Measurements from ENCODE around the gene PNISR. TPM values are rescaled to one million over a fixed set of nuclear protein-coding genes. Genes with fewer than 3 reads are reported as not detected.

PNISR gene
- total RNA-seq, 2 donors from 2014 or later: 114 to 207 TPM

DNA sequence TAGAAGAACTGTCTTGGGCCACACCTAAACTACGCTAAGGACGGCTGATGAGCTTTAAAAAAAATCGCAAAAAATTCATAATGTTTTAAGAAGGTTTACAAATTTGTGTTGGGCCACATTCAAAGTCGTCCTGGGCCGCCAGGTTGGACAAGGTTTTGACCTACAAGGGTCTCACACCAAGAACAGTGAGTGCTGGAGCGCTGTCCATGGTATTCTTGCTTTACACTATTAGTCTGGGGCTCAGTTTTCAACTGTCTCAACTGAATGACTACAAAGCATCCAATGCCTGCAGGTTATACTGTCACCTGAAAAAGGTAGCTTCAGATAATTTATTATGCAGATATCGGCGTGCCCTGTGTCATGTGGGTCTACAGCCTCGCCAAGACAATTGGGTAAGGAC, 72.0 kb downstream of the PNISR start:
- DNase-seq (ENCODE audit: low spot score) (no peak), ATAC-seq (ENCODE audit: insufficient number of reproducible peaks, low FRiP score, low read depth) (no peak)
- Histone ChIP-seq H3K4me1 (ENCODE audit: control insufficient read depth in 1 of 2, low read depth in 2 of 2) (peaks cover 7 to 8% of the 10 kb centered on the region in 2 donors), H3K4me3 (no peak overlapping the region), H3K36me3 (no peaks in the 10 kb centered on the region), H3K9me3 (no peaks in the 10 kb centered on the region), H3K27me3 (replicated peaks; ENCODE audit: insufficient read depth) (no peaks in the 10 kb centered on the region), H3K27ac (no peak overlapping the region)
- TF ChIP-seq, protein P1, sequence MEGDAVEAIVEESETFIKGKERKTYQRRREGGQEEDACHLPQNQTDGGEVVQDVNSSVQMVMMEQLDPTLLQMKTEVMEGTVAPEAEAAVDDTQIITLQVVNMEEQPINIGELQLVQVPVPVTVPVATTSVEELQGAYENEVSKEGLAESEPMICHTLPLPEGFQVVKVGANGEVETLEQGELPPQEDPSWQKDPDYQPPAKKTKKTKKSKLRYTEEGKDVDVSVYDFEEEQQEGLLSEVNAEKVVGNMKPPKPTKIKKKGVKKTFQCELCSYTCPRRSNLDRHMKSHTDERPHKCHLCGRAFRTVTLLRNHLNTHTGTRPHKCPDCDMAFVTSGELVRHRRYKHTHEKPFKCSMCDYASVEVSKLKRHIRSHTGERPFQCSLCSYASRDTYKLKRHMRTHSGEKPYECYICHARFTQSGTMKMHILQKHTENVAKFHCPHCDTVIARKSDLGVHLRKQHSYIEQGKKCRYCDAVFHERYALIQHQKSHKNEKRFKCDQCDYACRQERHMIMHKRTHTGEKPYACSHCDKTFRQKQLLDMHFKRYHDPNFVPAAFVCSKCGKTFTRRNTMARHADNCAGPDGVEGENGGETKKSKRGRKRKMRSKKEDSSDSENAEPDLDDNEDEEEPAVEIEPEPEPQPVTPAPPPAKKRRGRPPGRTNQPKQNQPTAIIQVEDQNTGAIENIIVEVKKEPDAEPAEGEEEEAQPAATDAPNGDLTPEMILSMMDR (IDR thresholded peaks at IDR 0.05): no peak

DNA sequence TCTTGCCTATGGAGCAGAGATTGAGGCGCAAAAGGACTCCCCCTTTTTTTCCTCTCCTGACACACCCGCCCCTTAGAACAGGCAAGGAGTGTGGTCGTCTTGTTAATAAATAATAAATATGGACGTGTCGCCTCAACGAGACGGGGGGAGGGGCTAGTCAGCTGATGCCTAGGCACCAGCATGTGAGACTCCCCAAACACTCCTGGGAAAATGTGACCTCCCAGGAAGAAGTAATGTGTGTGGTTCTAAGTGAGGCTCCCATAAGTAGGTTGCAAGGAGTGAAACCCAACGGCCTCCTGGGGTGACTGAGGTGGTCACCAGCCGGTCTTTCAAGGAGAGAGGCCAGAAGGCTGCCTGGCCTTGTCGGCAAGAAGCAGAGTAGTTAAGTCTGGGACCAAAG, 74.5 kb downstream of the PNISR start:
- H3K4me1 ChIP-seq (ENCODE audit: control insufficient read depth in 1 of 2, low read depth in 2 of 2): peaks cover 7 to 8% of the 10 kb centered on the region in 2 donors
- no peaks in the 10 kb centered on the region for H3K9me3 ChIP-seq
- ATAC-seq (ENCODE audit: insufficient number of reproducible peaks, low FRiP score, low read depth) (no peak), DNase-seq (ENCODE audit: low spot score) (no peak)
- H3K4me3 ChIP-seq: peak overlapping the region; percentile 88
- H3K36me3 ChIP-seq: no peaks in the 10 kb centered on the region
- H3K27ac ChIP-seq: no peak overlapping the region
- TF ChIP-seq, protein P1 (IDR thresholded peaks at IDR 0.05): no peak
- no peaks in the 10 kb centered on the region for H3K27me3 ChIP-seq (replicated peaks; ENCODE audit: insufficient read depth)

DNA sequence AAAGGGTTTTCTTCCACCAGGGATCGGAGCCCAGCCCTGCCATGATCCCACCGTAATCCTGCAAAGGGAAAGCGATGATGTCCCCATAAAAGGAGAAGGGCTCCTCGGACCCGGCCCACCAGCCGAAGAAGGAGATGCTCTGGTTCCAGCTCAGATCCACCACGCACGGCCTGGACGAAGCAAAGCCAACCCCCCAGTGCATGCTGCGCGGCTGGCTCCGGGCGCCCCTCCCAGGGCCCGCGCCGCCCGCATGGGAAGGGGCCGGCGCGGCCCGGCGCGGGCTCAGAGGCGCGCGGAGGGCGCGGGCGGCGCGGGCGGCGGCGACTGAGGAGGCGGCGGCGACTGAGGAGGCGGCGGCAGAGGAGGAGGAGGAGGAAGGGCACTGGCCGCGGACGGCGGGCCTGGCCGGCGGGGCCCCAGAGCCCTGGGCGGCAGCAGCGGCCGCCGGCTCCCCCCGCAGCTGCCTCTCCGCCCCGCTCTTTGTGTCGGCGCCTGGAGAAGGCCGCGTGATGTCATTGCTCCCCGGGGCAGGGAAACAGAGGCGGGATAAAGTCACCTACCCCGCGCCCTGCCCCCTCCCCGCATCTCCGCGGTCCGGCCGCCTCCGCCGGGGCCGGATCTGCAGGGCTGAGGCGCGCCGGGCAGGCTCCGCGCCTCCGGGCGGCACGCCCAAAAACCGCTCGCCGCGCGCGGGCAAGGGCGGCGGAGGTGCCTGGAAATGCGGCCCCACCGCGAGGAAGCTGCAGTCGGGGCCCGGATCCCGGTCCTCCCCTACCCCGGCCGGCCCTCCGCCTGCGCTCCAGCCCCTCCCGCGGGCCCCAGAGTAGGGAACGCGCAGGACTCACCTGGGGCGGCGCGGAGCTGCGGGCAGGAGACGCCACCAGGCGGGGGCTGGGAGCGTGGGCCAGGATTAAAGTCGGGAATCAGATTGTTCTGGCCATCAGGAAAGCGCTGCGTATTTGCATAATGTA, 75.7 kb downstream of the PNISR start, which contains the start of gene FAXC:
FAXC (minus strand) TSS at position 504 of the 971 bp plus-strand sequence; CDS start at position 202, 302 bp downstream.
- peak; percentile 58 for ATAC-seq (ENCODE audit: insufficient number of reproducible peaks, low FRiP score, low read depth)
- Histone ChIP-seq H3K9me3 (no peaks in the 10 kb centered on the region), H3K4me3 (peak within 1 kb of the TSS; percentile 88), H3K36me3 (no peaks in the 10 kb centered on the region), H3K4me1 (ENCODE audit: control insufficient read depth in 1 of 2, low read depth in 2 of 2) (peaks cover 7 to 11% of the 10 kb centered on the region in 2 donors), H3K27me3 (replicated peaks; ENCODE audit: insufficient read depth) (no peaks in the 10 kb centered on the region), H3K27ac (peak within 1 kb of the TSS; percentile 41 to 47)
- TF ChIP-seq, protein P1 (IDR thresholded peaks at IDR 0.05): peak; percentile 31
- DNase-seq (ENCODE audit: low spot score): no peak

DNA sequence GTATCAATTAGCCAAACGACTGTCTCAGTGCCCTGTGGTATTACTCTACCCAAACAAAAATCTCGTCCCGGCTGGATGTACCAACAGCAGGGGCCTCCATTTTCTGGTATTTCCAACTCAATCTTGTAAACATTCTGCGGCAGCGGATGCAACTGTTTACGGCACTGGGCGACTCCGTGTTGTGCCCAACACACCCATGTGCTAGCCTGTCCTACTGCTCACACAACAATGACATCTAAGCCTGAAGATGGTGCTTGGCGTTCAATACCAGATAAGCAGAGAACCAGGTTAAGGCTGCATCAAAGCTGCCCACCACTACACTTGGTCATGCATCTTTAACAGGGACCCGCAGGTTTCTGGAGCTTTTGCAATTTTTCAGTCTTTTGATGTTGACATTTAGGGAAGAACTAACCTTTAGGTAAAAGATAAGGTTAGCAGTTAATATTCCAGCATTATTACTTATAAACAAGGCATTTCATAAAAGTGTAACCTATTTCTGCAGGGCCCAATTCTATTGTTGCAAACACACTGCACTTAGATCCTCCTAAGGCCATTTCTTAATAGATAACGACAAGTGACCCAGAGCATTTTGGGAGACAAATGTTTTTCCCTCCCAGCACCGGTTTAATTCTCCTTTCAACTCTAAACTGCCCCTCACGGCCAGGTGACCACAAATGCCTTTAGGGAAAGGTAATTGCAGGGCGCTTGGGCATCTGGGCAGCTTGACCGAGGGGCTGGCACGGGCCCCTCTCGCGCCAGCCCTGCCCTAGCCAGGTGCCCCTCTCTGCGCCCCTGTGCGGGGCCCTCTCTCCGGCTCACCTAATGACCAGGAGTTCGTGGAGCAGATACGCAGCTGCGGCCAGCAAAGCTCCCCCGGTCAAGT, 76.6 kb downstream of the PNISR start:
- Histone ChIP-seq H3K9me3 (no peaks in the 10 kb centered on the region), H3K4me1 (ENCODE audit: control insufficient read depth in 1 of 2, low read depth in 2 of 2) (peaks cover 7 to 12% of the 10 kb centered on the region in 2 donors), H3K27ac (peak overlapping the region; percentile 41 to 47), H3K4me3 (peak overlapping the region; percentile 88), H3K27me3 (replicated peaks; ENCODE audit: insufficient read depth) (no peaks in the 10 kb centered on the region), H3K36me3 (no peaks in the 10 kb centered on the region)
- DNase-seq (ENCODE audit: low spot score): no peak
- TF ChIP-seq, protein P1 (IDR thresholded peaks at IDR 0.05): no peak
- no peak for ATAC-seq (ENCODE audit: insufficient number of reproducible peaks, low FRiP score, low read depth)

Other genes with a start within 250 kb of the PNISR start
- under 1 TPM; 0.81 to 0.99 TPM for gene FAXC, start 75.6 kb downstream of the PNISR start, total RNA-seq
- 1 to 10 TPM in 1 of 2 donors, under 1 TPM in 1; 0.95 to 2.0 TPM for gene COQ3, start 31.1 kb downstream of the PNISR start, total RNA-seq
- gene USP45, start 90.1 kb upstream of the PNISR start, total RNA-seq: 10 to 100 TPM; 11.2 to 26.2 TPM
- gene CCNC, start 143.4 kb upstream of the PNISR start, total RNA-seq: 10 to 100 TPM; 25.2 to 50.6 TPM
- not detected for gene PRDM13, start 181.5 kb upstream of the PNISR start, total RNA-seq

All from thoracic aorta (tissue), 2 donors.